ENCODE data around the gene DUSP28. TPM values are rescaled to one million over a fixed set of nuclear protein-coding genes. Genes with fewer than 3 reads are reported as not detected.
A peak's percentile ranks its signal among the peaks of the same experiment; 100 is the strongest.

The DUSP28 gene
- total and polyA plus RNA-seq, 10 of the 15 experiments (the other 5 are each of a cell fraction or from before 2014, with no cell fraction given), result 2.5 to 12.5 (median 6.4) TPM

GRCh38 chr2:240584486-240585031, 24.4 kb downstream of the DUSP28 start (continued):
- TF ChIP-seq MTA3 (IDR thresholded peaks at IDR 0.05; ENCODE audit: borderline replicate concordance, low read length), result no peak
- no peak for TF ChIP-seq TCF7 (IDR thresholded peaks at IDR 0.05; ENCODE audit: borderline replicate concordance)
- TF ChIP-seq USF1 (IDR thresholded peaks at IDR 0.05; ENCODE audit: borderline replicate concordance, extremely low read length, insufficient read depth, low read depth, low read length), result no peak
- TF ChIP-seq MTA2 (IDR thresholded peaks at IDR 0.05; ENCODE audit: low read depth), result peak; percentile 70; the same call in 1 of the 2 replicates
- TF ChIP-seq MYC (IDR thresholded peaks at IDR 0.05; ENCODE audit: insufficient read depth, insufficient read length, insufficient replicate concordance, low read length, severe bottlenecking), result no peak
- TF ChIP-seq KLF5 (IDR thresholded peaks at IDR 0.05; ENCODE audit: partially characterized antibody), result peak; percentile 66
- TF ChIP-seq ZBTB11 (CRISPR knock-in tag; IDR thresholded peaks at IDR 0.05), result no peak
- no peak for TF ChIP-seq NFXL1 (IDR thresholded peaks at IDR 0.05; ENCODE audit: borderline replicate concordance)
- no peak for TF ChIP-seq E2F4 (IDR thresholded peaks at IDR 0.05; ENCODE audit: low read depth, low read length)
- TF ChIP-seq RBBP5 (conservative IDR thresholded peaks at IDR 0.05), result no peak
- no peak for TF ChIP-seq CHD4 (IDR thresholded peaks at IDR 0.05)
- peak; percentile 39 to 40; a peak in 3 of 4 replicates for TF ChIP-seq EP300 (IDR thresholded peaks at IDR 0.05; ENCODE audit: borderline replicate concordance in 1 of 2, control insufficient read depth in 1 of 2, low read depth in 2 of 2, low read length in 2 of 2)
- no peak for TF ChIP-seq JUNB (IDR thresholded peaks at IDR 0.05)
- TF ChIP-seq BCLAF1 (IDR thresholded peaks at IDR 0.05), result no peak
- peak; percentile 93 for TF ChIP-seq CBX5 (IDR thresholded peaks at IDR 0.05; ENCODE audit: low read depth)
- TF ChIP-seq CBFB (IDR thresholded peaks at IDR 0.05; ENCODE audit: low read depth), result peak; percentile 69; the same call in 1 of the 2 replicates
- no peak; the same call in 1 of the 2 replicates for TF ChIP-seq USF2 (IDR thresholded peaks at IDR 0.05; ENCODE audit: borderline replicate concordance, low read depth, low read length)
- TF ChIP-seq RUNX3 (IDR thresholded peaks at IDR 0.05; ENCODE audit: low read length), result peak; percentile 91
